HEK293 (cell line): ENCODE measurements around the gene PRSS8.

Experiments used
- EGR2 ChIP-seq: fragments of 450-650 bp; formaldehyde crosslinking; IDR thresholded peaks from 2 replicates; pipeline ENCODE4 v1.5.1; 2016; ENCODE audit warnings: low read depth, missing biosample characterization, missing genetic modification characterization
- FEZF1 ChIP-seq: fragments of 450-650 bp; formaldehyde crosslinking; IDR thresholded peaks from 2 replicates; pipeline ENCODE4 v1.5.1; 2016; ENCODE audit warnings: missing biosample characterization, missing genetic modification characterization
- GFI1B ChIP-seq: fragments of 450-650 bp; formaldehyde crosslinking; IDR thresholded peaks from 2 replicates; pipeline ENCODE4 v1.5.1; 2016; ENCODE audit warnings: missing biosample characterization, missing genetic modification characterization
- GLI2 ChIP-seq: fragments of 450-650 bp; formaldehyde crosslinking; IDR thresholded peaks from 2 replicates; pipeline ENCODE4; 2017; ENCODE audit warnings: missing biosample characterization, missing genetic modification characterization, low read depth, borderline replicate concordance
- GLI4 ChIP-seq: fragments of 450-650 bp; formaldehyde crosslinking; IDR thresholded peaks from 2 replicates; pipeline ENCODE4 v1.5.1; 2016; ENCODE audit warnings: missing biosample characterization, missing genetic modification characterization
- GLIS1 ChIP-seq: fragments of 450-650 bp; formaldehyde crosslinking; IDR thresholded peaks from 2 replicates; pipeline ENCODE4 v1.5.1; 2016; ENCODE audit warnings: missing biosample characterization, missing genetic modification characterization
- GLIS2 ChIP-seq: fragments of 450-650 bp; formaldehyde crosslinking; IDR thresholded peaks from 2 replicates; pipeline ENCODE4 v1.5.1; 2016; ENCODE audit warnings: missing biosample characterization, missing genetic modification characterization
- KLF10 ChIP-seq: fragments of 450-650 bp; IDR thresholded peaks from 2 replicates; pipeline ENCODE4 v1.5.1; 2018; ENCODE audit warnings: missing biosample characterization, mild to moderate bottlenecking, missing genetic modification characterization
- KLF7 ChIP-seq: fragments of 450-650 bp; formaldehyde crosslinking; IDR thresholded peaks from 2 replicates; pipeline ENCODE4 v1.5.1; 2016; ENCODE audit warnings: missing biosample characterization, missing genetic modification characterization, borderline replicate concordance
- PRDM10 ChIP-seq: fragments of 450-650 bp; formaldehyde crosslinking; IDR thresholded peaks from 2 replicates; pipeline ENCODE4 v1.5.1; 2016; ENCODE audit warnings: missing biosample characterization, missing genetic modification characterization
- REPIN1 ChIP-seq: fragments of 450-650 bp; formaldehyde crosslinking; IDR thresholded peaks from 2 replicates; pipeline ENCODE4 v1.5.1; 2017; ENCODE audit warnings: missing biosample characterization, missing genetic modification characterization, low read depth
- ZBTB48 ChIP-seq: fragments of 450-650 bp; formaldehyde crosslinking; IDR thresholded peaks from 2 replicates; pipeline ENCODE4 v1.5.1; 2016; ENCODE audit warnings: missing biosample characterization, missing genetic modification characterization
- ZBTB7A ChIP-seq: fragments of 450-650 bp; formaldehyde crosslinking; IDR thresholded peaks from 2 replicates; pipeline ENCODE4 v1.5.1; 2016; ENCODE audit warnings: low read depth, missing biosample characterization, missing genetic modification characterization
- ZFP41 ChIP-seq: fragments of 450-650 bp; formaldehyde crosslinking; IDR thresholded peaks from 2 replicates; pipeline ENCODE4 v1.5.1; 2016; ENCODE audit warnings: missing biosample characterization, missing genetic modification characterization, borderline replicate concordance
- ZNF10 ChIP-seq: fragments of 450-650 bp; formaldehyde crosslinking; IDR thresholded peaks from 2 replicates; pipeline ENCODE4 v1.5.1; 2017; ENCODE audit warnings: missing biosample characterization, missing genetic modification characterization
- ZNF140 ChIP-seq: fragments of 450-650 bp; formaldehyde crosslinking; IDR thresholded peaks from 2 replicates; pipeline ENCODE4 v1.5.1; 2016; ENCODE audit warnings: missing biosample characterization, missing genetic modification characterization
- ZNF157 ChIP-seq: fragments of 450-650 bp; formaldehyde crosslinking; IDR thresholded peaks from 2 replicates; pipeline ENCODE4 v1.5.1; 2016; ENCODE audit warnings: missing biosample characterization, missing genetic modification characterization
- ZNF214 ChIP-seq: fragments of 450-650 bp; formaldehyde crosslinking; IDR thresholded peaks from 2 replicates; pipeline ENCODE4 v1.5.1; 2017; ENCODE audit warnings: missing biosample characterization, mild to moderate bottlenecking, missing genetic modification characterization, borderline replicate concordance
- ZNF248 ChIP-seq: fragments of 450-650 bp; formaldehyde crosslinking; IDR thresholded peaks from 2 replicates; pipeline ENCODE4 v1.5.1; 2017; ENCODE audit warnings: missing biosample characterization, missing genetic modification characterization
- ZNF341 ChIP-seq: fragments of 450-650 bp; formaldehyde crosslinking; IDR thresholded peaks from 2 replicates; pipeline ENCODE4; 2016; ENCODE audit warnings: low read depth, missing biosample characterization, missing genetic modification characterization
- ZNF394 ChIP-seq: fragments of 450-650 bp; formaldehyde crosslinking; IDR thresholded peaks from 2 replicates; pipeline ENCODE4 v1.5.1; 2016; ENCODE audit warnings: missing biosample characterization, missing genetic modification characterization, mild to moderate bottlenecking, moderate library complexity, borderline replicate concordance
- ZNF449 ChIP-seq: fragments of 450-650 bp; formaldehyde crosslinking; IDR thresholded peaks from 2 replicates; pipeline ENCODE4 v1.5.1; 2017; ENCODE audit warnings: missing biosample characterization, mild to moderate bottlenecking, missing genetic modification characterization, moderate library complexity
- ZNF518A ChIP-seq: fragments of 450-650 bp; formaldehyde crosslinking; conservative IDR thresholded peaks from 2 replicates; pipeline ENCODE4 v1.5.1; 2016; ENCODE audit warnings: low read depth, missing biosample characterization, missing genetic modification characterization
- ZNF660 ChIP-seq: fragments of 450-650 bp; IDR thresholded peaks from 2 replicates; pipeline ENCODE4 v1.5.1; 2018; ENCODE audit warnings: missing biosample characterization, mild to moderate bottlenecking, missing genetic modification characterization
- ZNF843 ChIP-seq: fragments of 450-650 bp; formaldehyde crosslinking; IDR thresholded peaks from 2 replicates; pipeline ENCODE4 v1.5.1; 2016; ENCODE audit warnings: missing biosample characterization, missing genetic modification characterization
- ZSCAN30 ChIP-seq: fragments of 450-650 bp; IDR thresholded peaks from 2 replicates; pipeline ENCODE4 v1.5.1; 2018; ENCODE audit warnings: missing biosample characterization, mild to moderate bottlenecking, missing genetic modification characterization, moderate library complexity
- ZSCAN5A ChIP-seq: fragments of 450-650 bp; formaldehyde crosslinking; IDR thresholded peaks from 2 replicates; pipeline ENCODE4 v1.5.1; 2016; ENCODE audit warnings: missing biosample characterization, missing genetic modification characterization

The PRSS8 gene

GRCh38 chr16:31179747-31180459, 44.4 kb upstream of the PRSS8 start, which contains the start of gene FUS (continued):
- TF ChIP-seq REPIN1 (tag by site-specific recombination) (peak; percentile 83), ZNF660 (tag by site-specific recombination) (peak; percentile 96), GLIS2 (tag by site-specific recombination) (peak; percentile 89), ZFP41 (tag by site-specific recombination) (peak; percentile 75; the same call in 1 of the 2 replicates), FEZF1 (no peak), GLI2 (no peak; the same call in 1 of the 2 replicates), ZBTB48 (tag by site-specific recombination) (peak; percentile 49), ZSCAN5A (tag by site-specific recombination) (0 out of 2 replicates have a peak, but pooled peaks have one; percentile 15), ZSCAN30 (tag by site-specific recombination) (peak; percentile 62), KLF7 (tag by site-specific recombination) (no peak), EGR2 (tag by site-specific recombination) (peak; percentile 95), ZNF157 (tag by site-specific recombination) (0 out of 2 replicates have a peak, but pooled peaks have one; percentile 39), GLI4 (tag by site-specific recombination) (peak; percentile 96), ZNF394 (tag by site-specific recombination) (peak; percentile 93), GLIS1 (no peak; the same call in none of the 2 replicates), ZNF843 (tag by site-specific recombination) (peak; percentile 54; the same call in 1 of the 2 replicates), ZNF518A (tag by site-specific recombination) (no peak), ZBTB7A (tag by site-specific recombination) (peak; percentile 52; the same call in 1 of the 2 replicates), GFI1B (tag by site-specific recombination) (peak; percentile 32; the same call in 1 of the 2 replicates), ZNF248 (tag by site-specific recombination) (no peak), KLF10 (peak; percentile 89), ZNF140 (no peak), ZNF341 (tag by site-specific recombination) (peak; percentile 45; the same call in 1 of the 2 replicates), ZNF10 (tag by site-specific recombination) (peak; percentile 8; the same call in 1 of the 2 replicates), PRDM10 (tag by site-specific recombination) (peak; percentile 100), ZNF449 (tag by site-specific recombination) (peak; percentile 30; the same call in 1 of the 2 replicates), ZNF214 (tag by site-specific recombination) (no peak)
